HG02588 (cell line): ENCODE results near the gene MOB2.
"Not testable (repeated sequence)": the region's sequence is repeated elsewhere in the genome, so short reads cannot be mapped to it uniquely, and the experiment has no call there.

ENCODE experiments used
- ATAC-seq: cut with Tn5 transposase; IDR thresholded peaks from one replicate; pipeline ENCODE4 v1.9.1; 2021; ENCODE audit warnings: mild to moderate bottlenecking, moderate library complexity; ENCODE audit not compliant: unreplicated experiment

The MOB2 gene

DNA sequence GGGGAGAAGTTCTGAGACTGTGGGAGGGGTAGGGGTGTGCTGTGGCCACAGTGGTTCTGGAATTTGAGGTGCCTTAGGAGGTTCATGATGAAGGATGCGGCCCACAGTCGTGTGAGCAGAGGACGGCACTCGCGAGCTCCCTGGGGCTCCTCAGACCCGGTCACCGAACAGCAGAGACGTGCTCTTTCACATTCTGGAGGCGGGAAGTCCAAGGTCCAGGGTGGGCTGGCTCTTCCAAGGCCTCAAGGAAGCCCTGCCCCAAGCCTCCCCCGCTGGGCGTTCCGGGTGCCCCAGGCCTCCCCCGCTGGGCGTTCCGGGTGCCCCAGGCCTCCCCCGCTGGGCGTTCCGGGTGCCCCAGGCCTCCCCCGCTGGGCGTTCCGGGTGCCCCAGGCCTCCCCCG lies 63.2 kb downstream of the MOB2 start:
- not testable (repeated sequence) for ATAC-seq

- no peak for ATAC-seq
These were observed 63.6 kb downstream of the MOB2 start for GRCh38 chr11:1422981-1423380.

DNA sequence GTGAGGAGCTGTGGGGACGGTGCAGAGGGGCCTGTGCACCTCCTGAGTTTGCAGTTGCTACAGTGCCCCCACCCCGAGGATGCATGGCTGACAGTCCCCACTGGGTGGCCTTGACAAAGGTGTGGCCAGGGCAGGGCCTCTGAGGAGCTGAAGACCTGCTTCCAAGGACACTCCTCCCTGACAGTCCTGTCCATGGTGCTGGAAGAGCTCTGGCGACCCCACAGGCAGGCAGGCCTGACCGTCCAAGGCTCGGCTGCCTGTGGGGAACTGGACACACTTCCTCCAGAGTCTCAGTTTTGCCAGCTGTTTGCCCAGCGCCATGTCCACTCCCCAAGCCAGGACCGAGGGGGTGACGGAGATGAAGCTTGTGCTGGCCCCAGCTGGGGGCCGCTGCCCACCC lies 64.1 kb downstream of the MOB2 start:
- no peak for ATAC-seq

DNA sequence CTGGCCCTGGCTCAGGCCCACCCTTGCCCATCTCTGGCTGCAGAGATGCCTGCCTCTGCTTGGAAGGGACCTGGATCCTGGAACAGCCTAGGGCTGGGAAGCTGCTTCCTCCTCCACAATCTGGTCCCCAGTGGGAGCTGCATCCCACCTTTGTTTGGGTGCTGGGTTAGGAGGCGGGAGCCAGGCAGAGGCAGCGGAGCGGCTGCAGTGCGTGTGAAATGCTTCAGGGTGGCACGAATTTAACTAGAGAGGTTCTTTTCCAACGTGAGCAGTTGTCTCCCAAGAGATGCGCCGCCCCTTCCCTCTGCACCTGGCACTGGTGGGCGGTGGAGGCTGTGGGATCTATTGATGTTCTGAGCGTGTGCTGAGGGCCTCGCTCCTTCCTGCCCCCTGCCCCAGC lies 65.3 kb downstream of the MOB2 start:
- ATAC-seq: no peak

- no peak for ATAC-seq
These were observed 66.8 kb downstream of the MOB2 start for GRCh38 chr11:1419811-1420210.
